HL-60 (cell line): ENCODE results near the gene ANKS1B.

Experiments used
- POLR2AphosphoS5 ChIP-seq: IDR thresholded peaks from 2 replicates; pipeline ENCODE4 v1.6.1; 2012; ENCODE audit warnings: low read depth
- SPI1 ChIP-seq: IDR thresholded peaks from 2 replicates; pipeline ENCODE4 v1.6.1; 2012; ENCODE audit warnings: low read depth, mild to moderate bottlenecking, borderline replicate concordance
- TF ChIP-seq, protein P1 (sequence below): IDR thresholded peaks from one replicate; pipeline ENCODE4 v1.5.1; 2011; ENCODE audit warnings: low read length, control low read depth, inconsistent platforms; ENCODE audit not compliant: insufficient read depth

DNA sequence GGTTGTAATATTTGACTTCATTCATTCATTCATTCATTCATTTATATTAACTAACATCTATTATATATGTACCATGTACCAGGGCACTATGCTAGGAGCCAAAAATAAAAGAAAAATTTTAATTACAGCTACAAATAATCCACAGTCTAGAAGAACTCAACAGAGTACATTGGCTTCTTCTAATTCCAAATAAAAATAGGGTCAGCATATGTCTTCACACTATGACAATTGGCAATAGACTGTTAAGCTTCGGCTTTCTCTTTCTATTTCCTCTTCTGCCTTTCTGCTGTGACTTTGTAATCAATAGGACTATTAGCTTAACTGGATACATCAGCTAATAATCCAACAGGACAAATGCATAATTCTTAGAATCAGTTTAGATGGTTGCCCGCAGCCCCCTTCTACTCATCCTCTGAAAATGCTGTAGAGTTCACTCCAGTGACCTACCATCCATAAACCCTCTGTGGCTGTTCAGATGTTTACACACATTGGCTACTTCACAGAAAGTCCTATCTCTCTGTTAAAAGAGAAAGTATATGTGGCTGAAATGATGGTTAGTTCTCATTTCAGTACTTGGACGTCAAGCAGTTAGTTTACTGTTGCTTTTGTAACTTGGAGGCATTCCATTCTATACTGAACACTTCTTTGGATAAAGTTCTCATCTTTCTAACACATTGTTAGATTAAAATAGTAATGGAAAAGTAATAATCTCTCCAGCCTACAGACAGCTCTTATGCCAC, 782.7 kb downstream of the ANKS1B start:
- TF ChIP-seq, protein P1, sequence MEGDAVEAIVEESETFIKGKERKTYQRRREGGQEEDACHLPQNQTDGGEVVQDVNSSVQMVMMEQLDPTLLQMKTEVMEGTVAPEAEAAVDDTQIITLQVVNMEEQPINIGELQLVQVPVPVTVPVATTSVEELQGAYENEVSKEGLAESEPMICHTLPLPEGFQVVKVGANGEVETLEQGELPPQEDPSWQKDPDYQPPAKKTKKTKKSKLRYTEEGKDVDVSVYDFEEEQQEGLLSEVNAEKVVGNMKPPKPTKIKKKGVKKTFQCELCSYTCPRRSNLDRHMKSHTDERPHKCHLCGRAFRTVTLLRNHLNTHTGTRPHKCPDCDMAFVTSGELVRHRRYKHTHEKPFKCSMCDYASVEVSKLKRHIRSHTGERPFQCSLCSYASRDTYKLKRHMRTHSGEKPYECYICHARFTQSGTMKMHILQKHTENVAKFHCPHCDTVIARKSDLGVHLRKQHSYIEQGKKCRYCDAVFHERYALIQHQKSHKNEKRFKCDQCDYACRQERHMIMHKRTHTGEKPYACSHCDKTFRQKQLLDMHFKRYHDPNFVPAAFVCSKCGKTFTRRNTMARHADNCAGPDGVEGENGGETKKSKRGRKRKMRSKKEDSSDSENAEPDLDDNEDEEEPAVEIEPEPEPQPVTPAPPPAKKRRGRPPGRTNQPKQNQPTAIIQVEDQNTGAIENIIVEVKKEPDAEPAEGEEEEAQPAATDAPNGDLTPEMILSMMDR = no peak
- TF ChIP-seq POLR2AphosphoS5 (no peak), SPI1 (no peak)
